Cardiac muscle cell (in vitro differentiated cells and primary cell): ENCODE results near the gene WDR86. TPM values are rescaled to one million over a fixed set of nuclear protein-coding genes. Genes with fewer than 3 reads are reported as not detected.
A peak's percentile ranks its signal among the peaks of the same experiment; 100 is the strongest.

ENCODE experiments used
- DNase-seq, 2 donors: peaks; one replicate each; pipeline versions ENCODE4 v3.0.0 to v3.0.0-alpha.2; 2010 to 2017; ENCODE audit warnings: low read depth in 1 of 2, low spot score in 1 of 2
- H3K27ac ChIP-seq: fragments of 200-600 bp; sonication (generic); 2 replicates; pipeline ENCODE4 v1.5.1; 2016
- H3K27me3 ChIP-seq: fragments of 200-600 bp; sonication (generic); 2 replicates; pipeline ENCODE4 v1.6.0; 2016; ENCODE audit warnings: control low read depth
- H3K36me3 ChIP-seq: fragments of 200-600 bp; sonication (generic); 2 replicates; pipeline ENCODE4 v1.5.1; 2016; ENCODE audit warnings: control low read depth
- H3K4me1 ChIP-seq: fragments of 200-600 bp; sonication (generic); 2 replicates; pipeline ENCODE4 v1.8.1; 2017; ENCODE audit warnings: low read depth, mild to moderate bottlenecking, mixed run types
- H3K4me3 ChIP-seq: fragments of 200-600 bp; sonication (generic); 2 replicates; pipeline ENCODE4 v1.5.1; 2016; ENCODE audit warnings: mild to moderate bottlenecking
- H3K9me3 ChIP-seq: fragments of 200-600 bp; sonication (generic); 2 replicates; pipeline ENCODE4 v1.5.1; 2017; ENCODE audit warnings: low read depth, mild to moderate bottlenecking, control low read depth
- CTCF ChIP-seq: IDR thresholded peaks from 2 replicates; pipeline ENCODE4 v1.5.1; 2012; ENCODE audit warnings: low read depth, mild to moderate bottlenecking, low read length
- polyA plus RNA-seq: library from polyadenylated mRNA; unstranded; fragments of >200 nt; fragmentation: Nextera tagmentation; extraction: Ambion mirVana; gene quantifications from 2 replicates; pipeline ENCODE4 v1.2.1, GENCODE V29; 2016
- total RNA-seq: library from RNA; depleted of rRNA; stranded (reverse); fragments of >200 nt; gene quantifications from 2 replicates; pipeline ENCODE4 v1.2.3, GENCODE V29; 2016

The WDR86 gene
- total and polyA plus RNA-seq, 2 experiments from 2014 or later: 58.8 to 130 TPM

GRCh38 chr7:151438864-151439601 is 29.2 kb upstream of the WDR86 start:
- Histone ChIP-seq H3K9me3 (no peaks in the 10 kb centered on the region), H3K4me3 (peak overlapping the region; percentile 41)

GRCh38 chr7:151437866-151438516 is 28.2 kb upstream of the WDR86 start:
- Histone ChIP-seq H3K4me3 (no peak overlapping the region), H3K4me1 (peaks cover 13% of the 10 kb centered on the region), H3K27me3 (no peaks in the 10 kb centered on the region), H3K27ac (no peak overlapping the region), H3K36me3 (no peaks in the 10 kb centered on the region), H3K9me3 (no peaks in the 10 kb centered on the region)
- DNase-seq: no peak
- TF ChIP-seq CTCF: no peak

More at GRCh38 chr7:151438864-151439601, 29.2 kb upstream of the WDR86 start:
- H3K4me1 ChIP-seq: peaks cover 13% of the 10 kb centered on the region
- DNase-seq: no peak
- H3K27ac ChIP-seq: no peak overlapping the region
- H3K27me3 ChIP-seq: no peaks in the 10 kb centered on the region
- no peak for TF ChIP-seq CTCF
- H3K36me3 ChIP-seq: no peaks in the 10 kb centered on the region

GRCh38 chr7:151437159-151437553 is 27.3 kb upstream of the WDR86 start:
- no peak for DNase-seq
- Histone ChIP-seq H3K4me1 (peaks cover 13% of the 10 kb centered on the region), H3K27ac (peak overlapping the region; percentile 68), H3K27me3 (no peaks in the 10 kb centered on the region), H3K36me3 (no peaks in the 10 kb centered on the region), H3K4me3 (no peak overlapping the region), H3K9me3 (no peaks in the 10 kb centered on the region)
- no peak for TF ChIP-seq CTCF

- no peaks in the 10 kb centered on the region for H3K27me3 ChIP-seq
- peaks cover 13% of the 10 kb centered on the region for H3K4me1 ChIP-seq
- H3K27ac ChIP-seq: peak overlapping the region; percentile 68
- H3K9me3 ChIP-seq: no peaks in the 10 kb centered on the region
- peak; percentile 38 to 53 for DNase-seq
- H3K4me3 ChIP-seq: no peak overlapping the region
- H3K36me3 ChIP-seq: no peaks in the 10 kb centered on the region
- TF ChIP-seq CTCF: no peak
These were observed 26.8 kb upstream of the WDR86 start for GRCh38 chr7:151436446-151437158.

- Histone ChIP-seq H3K36me3 (no peaks in the 10 kb centered on the region), H3K9me3 (no peaks in the 10 kb centered on the region), H3K27me3 (no peaks in the 10 kb centered on the region), H3K4me3 (no peak overlapping the region), H3K27ac (peak overlapping the region; percentile 68), H3K4me1 (peaks cover 13% of the 10 kb centered on the region)
- no peak for TF ChIP-seq CTCF
- no peak for DNase-seq
These were observed 26.1 kb upstream of the WDR86 start for GRCh38 chr7:151435971-151436370.
